T1000 (cell line): Measurements from ENCODE around the gene DENND1A.

Source experiments
- DNase-seq: peaks from one replicate; lab custom pipeline; 2025; ENCODE audit warnings: mixed read lengths; lab: John Stamatoyannopoulos, UW

DENND1A gene

GRCh38 chr9:123495731-123496130 is 434.2 kb downstream of the DENND1A start:
- no peak for DNase-seq

DNA sequence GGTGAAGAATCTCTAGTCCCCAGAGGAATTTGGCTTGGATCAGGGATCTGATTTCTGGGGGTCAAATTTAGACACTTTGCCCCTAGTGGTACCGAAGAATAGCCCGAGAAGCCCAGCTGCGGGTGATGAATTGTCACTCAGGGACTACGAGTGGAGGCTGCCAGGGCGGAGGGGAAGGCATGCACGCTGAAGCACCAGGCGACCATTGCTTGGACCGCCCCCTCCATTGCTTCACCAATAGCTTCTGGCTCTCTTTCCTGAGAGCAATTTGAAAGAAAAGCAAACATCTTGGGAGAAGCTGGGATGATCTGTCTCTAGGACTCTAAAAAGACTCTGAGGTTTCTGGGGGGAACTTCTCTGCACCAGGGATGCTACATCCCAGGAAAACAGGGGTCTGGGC is 436.3 kb downstream of the DENND1A start:
- DNase-seq: no peak

GRCh38 chr9:123490688-123491087 is 439.2 kb downstream of the DENND1A start:
- no peak for DNase-seq

- DNase-seq: no peak
Observed at GRCh38 chr9:123488722-123489321, 441.1 kb downstream of the DENND1A start.

- DNase-seq: no peak
Observed at GRCh38 chr9:123487944-123488548, 441.9 kb downstream of the DENND1A start.

DNA sequence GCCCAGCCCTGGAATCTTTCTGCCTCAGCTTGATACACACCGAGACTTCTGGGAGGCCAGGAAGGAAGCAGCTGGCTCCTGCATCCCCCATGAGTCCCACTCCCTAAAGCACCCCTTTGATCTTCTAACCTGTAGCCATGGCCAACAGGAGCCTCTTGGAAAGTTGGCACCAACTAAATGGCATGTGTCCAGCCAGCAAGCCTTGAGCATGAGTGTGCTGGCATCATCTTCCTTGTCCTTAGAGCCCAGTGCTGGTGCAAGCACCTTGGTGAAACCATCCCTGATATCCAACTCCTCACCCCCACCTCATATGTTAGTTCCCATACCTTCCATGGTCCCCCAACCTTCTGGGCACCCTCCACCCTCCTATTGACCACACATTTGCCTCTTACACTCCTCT is 443.5 kb downstream of the DENND1A start:
- no peak for DNase-seq

GRCh38 chr9:123485216-123485615 is 444.7 kb downstream of the DENND1A start:
- DNase-seq: no peak

DNA sequence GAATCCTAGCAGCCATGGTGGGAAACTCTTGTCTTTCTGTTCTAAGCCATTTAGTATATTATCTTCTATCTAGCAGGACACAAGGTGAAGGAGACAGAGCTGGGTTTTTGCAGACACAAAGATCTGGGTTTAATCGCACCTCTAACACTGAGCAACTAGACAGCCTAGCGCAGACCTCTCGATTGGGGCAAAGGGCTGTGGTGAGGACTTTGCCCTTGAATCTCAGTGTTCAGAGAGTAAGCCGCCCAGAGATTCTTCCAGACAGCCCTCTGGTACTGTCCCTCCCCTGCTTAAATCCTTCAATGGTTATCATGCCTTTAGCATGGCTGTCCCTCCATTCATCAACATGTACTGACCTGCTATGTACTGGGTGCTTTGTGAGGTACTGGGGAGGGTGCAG is 445.8 kb downstream of the DENND1A start:
- no peak for DNase-seq

DNA sequence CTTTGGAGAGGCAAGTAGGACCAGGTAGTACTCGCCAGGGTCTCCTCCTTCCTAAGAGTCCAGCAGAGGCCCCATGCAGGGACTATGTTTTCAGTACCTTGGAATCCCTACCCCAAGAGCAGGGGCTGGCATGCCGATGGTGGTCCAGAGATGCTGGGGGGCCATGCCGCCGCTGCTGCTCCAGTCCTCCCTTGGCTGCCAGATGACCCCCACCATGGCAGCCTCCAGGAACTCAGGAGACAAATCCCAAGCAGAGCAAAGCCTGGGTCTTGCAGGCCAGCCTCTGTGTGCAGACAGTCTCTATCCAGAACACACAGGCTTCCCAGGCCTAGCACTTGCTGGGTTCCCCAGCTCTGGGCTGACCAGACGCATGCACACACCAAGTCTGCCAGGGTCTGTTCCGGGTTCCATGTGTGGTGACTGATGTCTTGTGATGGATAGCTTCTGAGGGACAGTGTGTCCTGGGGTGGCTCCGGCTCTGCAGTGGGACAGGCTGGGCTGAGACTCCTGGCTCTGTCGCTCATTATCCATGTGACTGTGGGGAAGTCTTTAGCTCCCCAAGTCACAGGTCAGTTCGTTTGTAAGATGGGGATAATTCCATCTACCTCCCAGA is 446.6 kb downstream of the DENND1A start:
- no peak for DNase-seq

DNA sequence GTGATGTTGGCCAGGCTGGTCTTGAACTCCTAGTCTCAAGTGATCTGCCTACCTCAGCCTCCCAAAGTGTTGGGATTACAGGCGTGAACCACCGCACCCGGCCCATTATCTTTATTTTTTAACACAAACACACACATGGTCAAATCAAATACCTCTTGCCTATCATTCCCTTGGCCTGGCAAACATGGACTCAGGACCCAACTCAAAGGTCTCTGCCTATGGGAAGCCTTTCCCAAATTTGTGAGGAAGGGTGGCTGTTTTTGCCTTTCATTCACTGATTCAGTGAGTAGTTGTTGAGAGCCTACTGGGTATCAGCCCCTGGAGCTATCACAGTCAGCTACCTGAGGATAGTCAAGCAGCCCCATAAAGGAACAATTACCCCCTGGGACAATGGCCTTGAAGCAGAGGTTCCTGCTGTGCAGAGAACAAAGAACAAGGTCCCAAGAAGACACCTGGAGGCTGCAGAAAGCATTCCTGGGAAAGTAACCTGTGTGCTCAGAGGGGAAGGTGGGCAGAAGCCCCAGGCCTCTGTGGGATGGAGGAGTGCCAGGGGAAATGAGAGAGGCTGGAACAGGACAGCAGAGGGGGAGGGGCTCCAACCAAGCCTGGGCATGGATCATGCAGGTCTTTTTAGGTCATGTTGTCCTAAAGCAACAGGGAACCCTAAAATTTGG is 447.5 kb downstream of the DENND1A start:
- DNase-seq: no peak

DNA sequence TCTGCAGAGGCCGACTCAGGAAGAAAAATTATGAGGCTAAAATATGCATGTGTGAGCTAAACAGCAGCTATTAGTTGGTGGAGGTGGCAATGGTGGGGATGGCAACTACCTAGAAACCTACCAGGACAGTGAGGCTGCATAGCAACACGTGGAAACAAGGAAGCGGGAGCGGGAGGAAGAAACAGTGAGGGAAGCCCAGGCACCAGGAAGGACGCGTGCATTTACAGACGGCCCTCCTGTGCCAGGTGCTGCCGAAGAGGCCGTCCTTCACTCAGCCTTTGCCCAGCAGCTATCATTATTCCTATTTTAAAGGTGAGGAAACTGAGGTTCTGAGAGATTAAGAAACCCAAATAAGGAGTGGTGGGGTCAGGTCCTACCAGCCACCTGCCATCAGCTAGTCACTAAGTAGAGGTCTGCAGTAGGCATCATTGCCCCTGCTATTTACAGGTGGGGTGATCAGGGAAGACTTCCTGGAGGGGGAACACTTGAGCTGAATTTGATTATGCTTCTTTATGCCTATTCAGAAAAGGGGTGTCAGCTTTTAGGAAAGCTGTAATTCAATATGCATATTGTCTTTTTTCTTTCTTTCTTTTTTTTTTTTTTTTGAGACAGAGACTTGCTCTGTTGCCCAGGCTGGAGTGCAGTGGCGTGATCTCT is 448.6 kb downstream of the DENND1A start:
- no peak for DNase-seq

DNA sequence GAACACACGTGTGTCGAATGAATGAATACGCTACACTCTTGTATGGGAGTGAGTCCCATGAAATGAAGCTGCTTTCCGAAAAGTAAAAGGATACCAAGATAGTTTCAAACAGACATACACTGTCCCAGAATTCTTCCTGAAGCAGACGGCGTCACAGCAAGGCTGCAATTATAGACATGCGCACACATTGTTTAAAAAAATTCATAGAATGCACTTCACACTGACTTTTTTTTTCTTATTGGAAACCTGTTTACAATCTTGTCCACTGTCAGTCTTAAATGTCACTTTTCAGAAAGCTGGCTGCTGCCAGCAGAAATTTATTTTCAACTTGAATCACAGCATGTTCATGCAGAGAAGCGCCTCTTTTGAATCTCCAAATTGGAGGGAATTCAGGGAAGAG is 449.1 kb downstream of the DENND1A start:
- DNase-seq: no peak

- no peak for DNase-seq
Observed at GRCh38 chr9:123480096-123480495, 449.8 kb downstream of the DENND1A start.

- no peak for DNase-seq
Observed at GRCh38 chr9:123478967-123479602, 450.8 kb downstream of the DENND1A start.

DNA sequence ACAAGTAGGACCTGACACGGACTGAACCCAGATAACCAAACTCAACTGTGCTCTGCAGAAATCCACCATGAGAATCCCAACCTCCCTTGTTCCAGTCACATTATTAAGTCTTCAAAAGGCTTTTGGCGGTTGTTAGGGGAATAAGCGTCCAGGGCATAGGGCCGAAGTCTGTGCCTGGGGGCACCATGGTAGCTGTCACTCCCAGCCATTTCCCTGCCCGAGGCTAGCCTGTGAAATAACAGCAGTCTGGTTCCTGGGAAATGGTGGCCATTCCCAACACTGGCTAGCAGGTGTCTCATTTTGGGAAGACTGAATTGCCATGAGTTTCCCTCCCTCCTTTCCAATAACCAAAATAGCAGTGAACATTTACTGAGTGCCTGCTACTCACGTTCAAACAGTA is 451.8 kb downstream of the DENND1A start:
- DNase-seq: no peak

GRCh38 chr9:123475407-123475806 is 454.5 kb downstream of the DENND1A start:
- no peak for DNase-seq

DNA sequence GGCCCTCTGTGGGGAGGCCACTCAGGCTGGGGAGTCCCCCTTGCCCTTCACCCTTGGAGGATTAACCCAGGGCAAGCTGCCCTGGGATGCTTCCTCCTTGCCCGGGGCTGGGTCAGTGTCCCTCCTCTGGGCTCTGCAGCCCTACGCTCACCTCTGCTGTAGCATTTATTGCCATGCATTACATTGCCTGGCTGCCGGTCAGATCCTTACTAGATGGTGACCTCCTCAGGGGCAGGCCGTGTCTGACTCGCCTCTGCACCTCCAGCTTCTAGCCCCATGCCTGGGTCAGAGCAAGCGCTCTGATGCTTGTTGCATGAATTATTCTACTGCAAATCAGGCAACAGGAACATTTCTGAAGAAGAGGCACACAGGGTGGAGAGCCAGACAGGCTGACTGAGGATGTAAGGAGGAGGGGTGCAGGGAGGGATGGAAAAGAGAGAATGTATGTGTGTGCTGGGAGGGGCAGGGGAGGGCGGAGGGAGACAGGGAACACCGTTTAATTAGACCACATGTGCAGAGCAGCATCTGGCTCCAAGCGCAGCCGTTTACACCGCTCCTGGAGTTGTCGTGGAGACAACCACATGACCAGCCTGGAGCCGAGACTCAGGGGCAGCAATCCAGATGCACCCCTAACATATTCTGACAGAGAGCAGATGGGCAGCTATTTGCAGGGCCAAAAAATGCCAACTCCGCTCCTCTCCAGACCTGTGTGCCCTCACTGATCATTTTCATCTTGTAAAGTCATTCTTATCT is 456.9 kb downstream of the DENND1A start:
- DNase-seq: no peak

- no peak for DNase-seq
Observed at GRCh38 chr9:123471843-123472570, 457.9 kb downstream of the DENND1A start.

DNA sequence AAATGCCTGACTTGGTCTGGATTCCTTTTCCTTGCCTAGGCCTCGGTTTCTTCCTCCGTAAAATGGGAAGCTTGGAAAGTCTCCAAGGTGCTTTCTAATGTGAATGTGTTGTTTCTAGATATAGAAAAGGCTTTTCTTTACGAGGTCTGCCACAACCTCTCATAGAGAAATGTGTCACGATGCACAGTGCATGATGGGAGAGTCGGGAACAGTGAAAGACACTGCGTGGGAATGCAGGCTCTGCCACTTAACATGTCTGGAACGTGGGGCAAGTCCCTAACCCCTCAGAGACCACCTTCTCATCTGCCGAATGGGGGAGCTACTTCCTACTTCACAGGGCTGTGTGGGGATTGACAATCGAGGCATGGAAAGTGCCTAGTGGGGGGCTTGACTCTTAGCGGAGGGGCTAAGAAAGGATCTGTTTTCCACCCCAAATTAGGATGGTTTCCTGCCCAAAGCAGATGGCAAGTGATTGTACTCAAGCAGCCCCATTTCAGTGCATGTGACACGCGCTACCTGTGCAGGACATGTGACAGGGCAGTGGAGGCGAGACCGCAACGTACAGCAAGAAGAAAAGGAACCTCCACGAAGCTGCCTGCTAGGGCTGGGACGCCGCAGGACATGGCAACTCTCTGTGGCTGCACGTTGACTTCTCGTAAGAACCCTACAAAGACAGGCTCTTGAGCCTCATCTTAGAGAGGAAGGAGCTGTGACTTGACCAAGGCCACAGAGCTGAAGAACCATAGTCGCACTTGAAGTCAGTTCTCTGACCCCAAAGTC is 458.7 kb downstream of the DENND1A start:
- DNase-seq: no peak
